Fibroblast of skin of left biceps (primary cell): Measurements from ENCODE around the gene GLT6D1.
"Not testable (repeated sequence)": the region's sequence is repeated elsewhere in the genome, so short reads cannot be mapped to it uniquely, and the experiment has no call there.

ENCODE experiments used
- DNase-seq, 2 experiments: peaks; one replicate each; pipeline ENCODE4 v3.0.0-alpha.2; 2013; ENCODE audit warnings: low read depth in 2 of 2

Gene GLT6D1

DNA sequence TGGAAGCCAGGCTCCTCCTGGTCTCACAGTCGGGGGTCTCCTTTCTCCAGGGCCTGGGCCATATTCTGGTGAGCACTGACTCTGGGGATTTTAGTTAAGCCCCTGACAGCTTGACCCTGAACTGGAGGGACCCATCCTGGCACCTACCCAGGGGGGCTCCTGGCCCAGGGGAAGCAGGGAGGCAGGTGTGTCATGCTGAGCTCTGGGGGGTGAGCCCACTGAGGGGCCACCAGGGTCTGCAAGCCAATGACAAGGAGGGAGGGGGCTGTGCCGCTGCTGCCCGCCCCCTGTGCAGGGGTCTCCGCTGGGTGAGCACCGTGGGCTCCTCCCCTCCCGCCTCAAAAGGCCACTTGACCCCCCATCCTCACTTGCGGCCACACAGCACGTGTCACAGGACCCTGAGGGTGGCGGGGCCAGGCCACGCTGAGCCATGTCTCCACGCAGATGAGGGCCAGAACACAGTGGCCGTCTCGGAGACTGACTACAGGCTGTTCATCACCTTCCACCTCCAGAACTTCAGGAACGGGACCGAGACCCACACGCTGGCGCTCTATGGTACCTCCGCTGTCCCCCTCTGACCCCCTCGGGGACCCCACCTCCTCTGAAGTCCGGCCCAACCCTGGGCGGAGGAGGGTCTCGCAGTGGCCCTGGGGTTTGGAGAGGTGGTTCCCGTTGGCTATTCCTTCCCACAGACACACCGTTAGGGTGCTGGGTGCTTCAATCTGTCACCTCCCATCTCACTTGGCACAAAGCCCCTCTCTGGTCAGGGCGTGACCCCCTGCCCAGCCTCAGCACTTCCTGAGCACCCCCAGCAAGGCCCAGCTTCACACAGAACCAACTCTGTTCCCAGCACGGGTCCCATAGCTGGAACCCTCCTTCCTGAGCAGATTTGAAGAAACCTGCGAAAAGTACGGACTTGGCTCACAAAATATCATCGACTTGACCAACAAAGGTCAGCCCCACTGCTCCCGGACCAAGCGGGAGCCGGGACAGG is 25.8 kb upstream of the GLT6D1 start:
- no peak for DNase-seq

DNA sequence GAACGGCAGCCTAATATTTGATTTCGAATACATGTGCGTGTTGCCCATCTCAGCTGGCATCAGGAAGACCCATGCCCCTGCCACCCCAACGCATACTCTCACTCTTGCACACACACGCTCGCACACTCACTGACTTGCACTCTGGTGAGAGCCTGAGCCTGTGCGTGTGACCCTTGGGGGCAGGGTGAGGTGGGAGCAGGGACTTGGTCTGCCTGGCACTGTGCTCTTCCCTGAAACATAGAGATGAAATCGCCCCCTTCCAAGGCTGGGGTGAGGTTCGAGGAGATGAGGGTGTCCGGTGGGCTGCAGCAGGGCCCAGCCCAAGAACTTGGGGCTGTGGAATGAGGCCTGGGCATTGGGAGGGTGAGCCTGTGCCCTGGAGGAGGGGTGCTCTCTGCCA is 24.9 kb upstream of the GLT6D1 start:
- DNase-seq = no peak

GRCh38 chr9:135663857-135664256 is 24.5 kb upstream of the GLT6D1 start:
- no peak for DNase-seq

DNA sequence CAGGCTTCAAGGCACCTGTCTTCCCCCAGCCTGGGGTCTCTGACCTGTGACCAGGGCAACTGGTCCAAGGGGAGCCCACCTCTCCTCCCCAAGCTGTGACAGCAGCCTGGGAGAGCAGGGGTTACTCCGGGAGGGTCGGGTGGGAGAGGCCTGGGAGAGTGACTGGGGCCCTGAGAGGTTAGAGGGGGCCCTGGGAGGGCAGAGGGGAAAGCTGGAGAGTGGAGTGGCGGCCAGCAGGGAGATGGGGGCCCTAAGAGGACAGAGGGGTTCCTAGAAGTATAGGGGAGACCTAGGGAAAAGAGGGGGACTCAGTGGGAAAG is 24.1 kb upstream of the GLT6D1 start:
- DNase-seq = no peak

GRCh38 chr9:135662758-135663450 is 23.6 kb upstream of the GLT6D1 start, which contains the start of gene LCN9:
Gene LCN9 (plus strand): TSS chr9:135663309. CDS start chr9:135663322, 13 bp downstream.
- no peak for DNase-seq

DNA sequence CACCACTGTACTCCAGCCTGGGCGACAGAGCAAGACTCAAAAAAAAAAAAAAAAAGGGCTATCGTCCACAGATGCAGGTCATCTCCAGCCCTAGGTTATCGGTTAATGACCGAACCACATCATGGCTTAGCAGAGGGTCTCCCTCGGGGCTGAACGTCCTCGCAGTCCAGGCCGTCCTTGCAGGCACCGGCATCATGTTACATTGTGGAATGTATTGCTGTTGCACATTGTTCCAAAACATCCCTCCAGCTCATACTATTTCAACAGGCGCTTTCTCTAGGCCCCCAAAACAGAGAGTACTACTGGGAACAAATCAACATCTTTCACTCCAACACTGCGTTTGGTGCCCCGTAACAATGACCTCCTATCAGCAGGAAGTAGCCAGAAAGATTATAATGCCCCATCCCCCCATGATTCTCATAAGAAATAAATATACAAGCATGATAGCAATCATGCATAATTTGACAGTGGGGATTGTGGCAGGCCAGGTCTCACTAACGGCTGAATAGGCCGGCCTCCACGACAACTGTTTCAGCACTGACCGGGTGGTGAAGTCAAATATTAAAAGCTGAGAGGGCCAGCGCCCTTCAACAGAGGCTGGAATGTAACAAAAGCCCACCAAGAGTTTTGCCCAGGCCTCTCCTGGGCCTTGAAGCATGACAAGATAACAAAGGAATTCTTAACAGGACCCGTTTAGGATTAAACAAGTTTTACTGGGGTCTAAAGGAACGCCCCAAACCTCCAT is 22.6 kb upstream of the GLT6D1 start:
- DNase-seq = no peak

DNA sequence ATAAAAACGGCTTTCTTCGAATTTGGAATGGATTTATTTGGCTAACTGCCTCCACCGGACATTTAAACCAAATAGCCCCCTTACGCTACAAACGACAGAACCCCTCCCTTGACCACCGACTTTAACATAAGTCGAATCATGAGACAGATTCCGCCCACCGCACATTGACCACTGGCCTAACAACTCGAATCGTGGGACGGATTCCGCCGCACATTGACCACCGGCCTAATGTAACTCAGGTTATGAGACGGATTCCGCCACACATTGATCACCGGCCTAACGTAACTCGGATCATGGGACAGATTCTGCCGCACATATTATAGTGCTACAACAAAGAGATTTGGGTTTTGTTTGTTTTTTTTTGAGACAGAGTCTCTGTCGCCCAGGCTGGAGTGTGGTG is 21.1 kb upstream of the GLT6D1 start:
- DNase-seq = no peak

GRCh38 chr9:135659252-135659651 is 19.9 kb upstream of the GLT6D1 start:
- no peak for DNase-seq

GRCh38 chr9:135657416-135657815 is 18.1 kb upstream of the GLT6D1 start:
- no peak for DNase-seq

- DNase-seq = no peak
Observed at GRCh38 chr9:135655317-135655716, 16.0 kb upstream of the GLT6D1 start.

- no peak for DNase-seq
Observed at GRCh38 chr9:135650408-135650807, 11.1 kb upstream of the GLT6D1 start.

- DNase-seq = no peak
Observed at GRCh38 chr9:135649508-135649907, 10.2 kb upstream of the GLT6D1 start.

DNA sequence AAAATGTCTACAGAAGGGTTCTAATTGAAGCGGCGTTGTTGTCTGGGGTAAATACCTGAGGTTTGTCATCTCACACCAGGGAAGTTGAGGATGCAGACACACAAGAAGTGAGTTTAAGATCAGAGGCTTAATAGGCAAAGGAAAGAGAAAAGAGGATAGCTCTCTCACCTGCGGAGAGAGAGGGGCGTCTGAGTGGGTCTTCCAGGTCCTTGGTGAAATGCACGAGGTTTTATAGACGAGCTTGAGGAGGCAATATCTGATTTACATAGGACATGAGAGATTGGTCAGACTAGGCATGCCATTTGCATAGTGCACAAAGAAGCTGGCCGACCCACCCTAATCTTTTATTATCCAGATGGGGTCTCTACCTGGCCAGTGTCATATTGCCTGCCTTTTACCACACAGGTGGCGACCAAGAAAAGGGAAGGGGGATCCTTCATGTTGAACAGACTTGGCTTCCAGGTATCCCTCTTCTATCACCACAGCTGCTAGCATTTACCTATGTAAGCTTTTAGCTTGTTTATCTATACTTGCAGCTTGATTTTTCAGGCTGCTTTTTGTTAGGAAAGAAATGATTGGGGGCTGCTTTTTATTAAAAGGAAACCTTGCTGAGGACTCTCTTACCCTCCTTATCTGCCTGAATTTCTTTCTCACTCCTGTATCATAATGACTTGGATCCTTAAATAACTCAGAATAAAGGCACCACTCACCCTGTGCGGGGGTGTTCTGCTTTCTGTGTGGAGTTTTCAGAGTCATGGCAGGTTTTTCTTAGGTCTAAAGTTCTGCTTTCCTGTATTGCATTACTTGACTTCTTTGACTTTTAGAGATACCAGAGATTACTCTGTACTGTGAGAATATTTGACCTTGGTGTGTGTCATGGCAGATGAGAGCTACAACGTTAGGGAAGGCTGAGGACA is 9.4 kb upstream of the GLT6D1 start:
- DNase-seq = no peak

- no peak for DNase-seq
Observed at GRCh38 chr9:135647884-135648283, 8.5 kb upstream of the GLT6D1 start.

DNA sequence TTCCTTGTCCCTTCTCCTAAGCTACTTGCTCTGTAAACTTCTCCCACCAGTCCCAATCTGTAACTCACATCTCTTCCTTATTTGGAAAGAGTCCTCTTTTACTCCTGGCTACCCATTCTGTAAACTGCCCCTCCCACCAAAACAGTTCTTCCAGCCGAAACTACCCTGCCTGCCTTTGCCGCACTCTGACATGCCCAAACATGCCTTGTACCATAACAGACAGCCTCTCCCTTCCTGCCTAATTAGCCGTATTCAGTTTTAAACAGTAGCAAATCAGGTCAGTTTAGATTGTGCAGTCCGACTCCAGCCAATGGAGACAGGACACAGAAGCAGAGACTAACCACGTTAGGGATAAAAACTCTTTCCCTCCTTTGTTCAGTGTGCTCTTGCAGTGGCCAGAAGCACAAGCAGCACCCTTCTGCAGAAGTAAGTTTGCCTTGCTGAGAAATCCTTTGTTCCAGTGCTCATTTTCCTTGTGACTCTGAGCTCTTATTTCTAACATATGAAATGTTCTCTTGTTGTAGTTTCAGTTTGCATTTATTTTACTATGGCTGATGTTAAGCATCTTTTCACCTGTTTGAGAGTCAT is 5.4 kb upstream of the GLT6D1 start:
- no peak for DNase-seq

DNA sequence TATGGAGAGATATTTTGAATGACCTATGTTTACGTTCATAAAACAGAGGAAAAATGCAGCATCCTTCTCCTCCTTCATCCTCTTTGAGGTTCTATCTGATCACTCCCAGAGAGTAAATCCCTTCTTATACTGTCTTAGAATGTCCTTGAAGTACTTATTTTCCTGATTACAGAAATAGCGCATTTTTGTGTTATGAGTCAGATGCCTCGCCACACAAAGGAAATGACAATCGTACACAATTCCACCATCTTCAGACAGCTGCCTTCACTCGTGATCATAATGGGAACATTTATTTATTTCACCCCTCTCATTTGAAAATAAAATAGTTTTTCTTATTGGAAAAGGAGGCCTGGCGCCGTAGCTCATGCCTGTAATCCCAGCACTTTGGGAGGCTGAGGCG is 2.4 kb upstream of the GLT6D1 start:
- DNase-seq = no peak

DNA sequence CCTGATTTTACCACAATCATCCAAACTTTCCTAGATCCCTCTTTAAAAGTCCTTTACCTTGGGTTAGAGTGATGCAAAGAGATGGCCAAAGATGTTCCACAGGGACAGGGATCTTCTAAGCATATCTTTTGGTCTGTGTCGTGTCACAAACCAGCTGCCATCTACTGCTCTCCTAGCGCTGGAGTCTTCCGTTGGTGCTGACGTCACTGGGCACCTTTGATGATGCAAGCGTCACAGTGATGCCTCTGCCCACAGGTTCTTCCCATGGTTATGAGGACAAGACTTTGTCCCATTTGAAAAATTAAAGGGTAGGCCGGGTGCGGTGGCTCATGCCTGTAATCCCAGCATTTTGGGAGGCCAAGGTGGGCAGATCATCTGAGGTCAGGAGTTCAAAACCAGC is 1.7 kb upstream of the GLT6D1 start:
- DNase-seq = no peak

- DNase-seq = not testable (repeated sequence)
Observed at GRCh38 chr9:135636930-135637530, 2.3 kb downstream of the GLT6D1 start.

- no peak for DNase-seq
Observed at GRCh38 chr9:135632841-135633240, 6.5 kb downstream of the GLT6D1 start.

DNA sequence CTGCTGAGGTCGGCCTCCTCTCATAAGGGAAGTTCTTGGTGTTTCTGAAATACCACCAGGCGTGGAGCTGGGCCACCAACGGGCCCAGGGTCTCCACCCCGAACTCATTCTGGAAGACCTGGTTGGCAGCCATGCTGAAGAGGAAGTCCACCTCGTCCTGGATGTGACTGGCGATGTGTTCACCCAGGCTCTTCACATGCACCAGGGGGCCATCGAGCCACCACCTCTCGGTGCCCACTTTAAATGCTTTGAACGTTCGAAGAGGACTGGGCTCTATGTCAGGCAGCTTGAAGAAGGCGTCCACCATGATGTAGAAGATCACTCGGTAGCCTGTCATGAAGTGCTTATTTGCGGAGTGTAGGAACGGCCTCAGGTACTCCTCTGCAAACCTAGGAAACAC is 15.1 kb downstream of the GLT6D1 start:
- DNase-seq = no peak
